ENCODE data around the gene USP21. TPM values are rescaled to one million over a fixed set of nuclear protein-coding genes. Genes with fewer than 3 reads are reported as not detected.

The USP21 gene
- total and polyA plus RNA-seq, 9 of the 15 experiments (the other 6 are each of a cell fraction or from before 2014, with no cell fraction given), result 4.9 to 52.4 (median 21.6) TPM

- no peaks in the 10 kb centered on the region for H4K20me1 ChIP-seq (replicated peaks; ENCODE audit: control insufficient read depth, insufficient read depth, low read length)
- peaks cover 8% of the 10 kb centered on the region; the same call in 2 of the 3 replicates for H3K36me3 ChIP-seq (ENCODE audit: control insufficient read depth, insufficient read depth, low read length)
- H3K4me3 ChIP-seq, result no peak within 1 kb of the TSS
- ATAC-seq (no peak; the same call in 2 of the 3 replicates), DNase-seq (ENCODE audit: extremely low read depth in 1 of 4, low spot score in 3 of 4) (peak in 3 of 4 experiments; percentile 43 to 54 (median 45)), FAIRE-seq (peak; percentile 40)
- H3K4me2 ChIP-seq (ENCODE audit: insufficient read depth, low read length), result peak within 1 kb of the TSS; percentile 97
- 43% methylated on average over 9 of the region's 11 CpGs for WGBS (ENCODE audit: insufficient coverage, low coverage, missing lambda C conversion rate)
- in situ Hi-C loops (cut with MboI) (no loop called here), intact Hi-C loops (cut with micrococcal nuclease) (no loop called here)
- CTCF ChIA-PET (ENCODE audit: low intra/inter-chr PET ratio), result no interaction called here
- peak within 1 kb of the TSS; percentile 97 for H2AFZ ChIP-seq (ENCODE audit: low read depth, low read length)
- H3K9me1 ChIP-seq (ENCODE audit: control insufficient read depth, insufficient read depth, low read length), result no peaks in the 10 kb centered on the region
- H3K27me3 ChIP-seq (ENCODE audit: control insufficient read depth in 2 of 2, insufficient read depth in 2 of 2, low read length in 2 of 2), result no peaks in the 10 kb centered on the region
- peaks cover 59 to 63% of the 10 kb centered on the region in 2 experiments for H3K4me1 ChIP-seq (replicated peaks in 1 of 2; ENCODE audit: control insufficient read depth in 2 of 2, insufficient read depth in 2 of 2, low read length in 2 of 2)
- H3K27ac ChIP-seq (ENCODE audit: extremely low read depth, low read depth, low read length), result peak within 1 kb of the TSS; percentile 99
- H3K9me3 ChIP-seq (replicated peaks; ENCODE audit: control insufficient read depth, insufficient read depth, low read depth, low read length), result no peaks in the 10 kb centered on the region
- BruUV-seq (replicated peaks), result no TSS peak
- peaks cover 20% of the 10 kb centered on the region for H3K79me2 ChIP-seq (ENCODE audit: control insufficient read depth, insufficient read depth, low read length)
- H3K9ac ChIP-seq (ENCODE audit: insufficient read depth in 1 of 2, low read depth in 2 of 2, low read length in 2 of 2), result peak within 1 kb of the TSS; percentile 83 to 85
- POLR2A ChIA-PET, result interaction anchor here (0.8 to 1.2 kb wide), 4 partner anchors 13 to 190 kb away, joined by 3 to 5 read pairs (median 4); partner anchors contain the start of gene DEDD
- TF ChIP-seq OTX1 (CRISPR knock-in tag; IDR thresholded peaks at IDR 0.05), result 0 out of 2 replicates have a peak, but pooled peaks have one; percentile 31
- peak; percentile 15; the same call in 1 of the 2 replicates for TF ChIP-seq ZNF592 (IDR thresholded peaks at IDR 0.05)
- TF ChIP-seq NKRF (IDR thresholded peaks at IDR 0.05; ENCODE audit: borderline replicate concordance), result no peak
- TF ChIP-seq HMG20A (CRISPR knock-in tag; conservative IDR thresholded peaks at IDR 0.05), result no peak
- no peak for TF ChIP-seq PBX2 (CRISPR knock-in tag; IDR thresholded peaks at IDR 0.05; ENCODE audit: low read depth)
- TF ChIP-seq PBX2 (tag; conservative IDR thresholded peaks at IDR 0.05; ENCODE audit: low read depth), result peak; percentile 63; the same call in 1 of the 2 replicates
- TF ChIP-seq ZNF668 (CRISPR knock-in tag; IDR thresholded peaks at IDR 0.05), result no peak
- no peak for TF ChIP-seq IRF2 (CRISPR knock-in tag; IDR thresholded peaks at IDR 0.05)
- no peak for TF ChIP-seq STAG1 (CRISPR knock-in tag; IDR thresholded peaks at IDR 0.05; ENCODE audit: borderline replicate concordance)
- TF ChIP-seq PHB2 (IDR thresholded peaks at IDR 0.05; ENCODE audit: low read depth), result no peak
- no peak for TF ChIP-seq CGGBP1 (CRISPR knock-in tag; IDR thresholded peaks at IDR 0.05)
- no peak for TF ChIP-seq ARNT (IDR thresholded peaks at IDR 0.05)
- TF ChIP-seq NFIC (IDR thresholded peaks at IDR 0.05), result peak; percentile 55
- no peak for TF ChIP-seq CREM (IDR thresholded peaks at IDR 0.05; ENCODE audit: low read depth)
These were observed 39.7 kb downstream of the USP21 start, which contains the start of gene ADAMTS4 for GRCh38 chr1:161198897-161199431. Gene ADAMTS4, minus strand, starts transcription at chr1:161199054. Its CDS starts 427 bp downstream, at chr1:161198627.
